GM12801 (cell line): ENCODE data around the gene CLIC3.

ENCODE experiments used
- TF ChIP-seq, protein P1 (sequence below): IDR thresholded peaks from one replicate; pipeline ENCODE4 v1.5.1; 2011; ENCODE audit warnings: control low read depth; ENCODE audit not compliant: insufficient read length; ENCODE audit errors: extremely low read depth

CLIC3 gene

GRCh38 chr9:136957461-136957860 is 38.9 kb downstream of the CLIC3 start:
- TF ChIP-seq, protein P1, sequence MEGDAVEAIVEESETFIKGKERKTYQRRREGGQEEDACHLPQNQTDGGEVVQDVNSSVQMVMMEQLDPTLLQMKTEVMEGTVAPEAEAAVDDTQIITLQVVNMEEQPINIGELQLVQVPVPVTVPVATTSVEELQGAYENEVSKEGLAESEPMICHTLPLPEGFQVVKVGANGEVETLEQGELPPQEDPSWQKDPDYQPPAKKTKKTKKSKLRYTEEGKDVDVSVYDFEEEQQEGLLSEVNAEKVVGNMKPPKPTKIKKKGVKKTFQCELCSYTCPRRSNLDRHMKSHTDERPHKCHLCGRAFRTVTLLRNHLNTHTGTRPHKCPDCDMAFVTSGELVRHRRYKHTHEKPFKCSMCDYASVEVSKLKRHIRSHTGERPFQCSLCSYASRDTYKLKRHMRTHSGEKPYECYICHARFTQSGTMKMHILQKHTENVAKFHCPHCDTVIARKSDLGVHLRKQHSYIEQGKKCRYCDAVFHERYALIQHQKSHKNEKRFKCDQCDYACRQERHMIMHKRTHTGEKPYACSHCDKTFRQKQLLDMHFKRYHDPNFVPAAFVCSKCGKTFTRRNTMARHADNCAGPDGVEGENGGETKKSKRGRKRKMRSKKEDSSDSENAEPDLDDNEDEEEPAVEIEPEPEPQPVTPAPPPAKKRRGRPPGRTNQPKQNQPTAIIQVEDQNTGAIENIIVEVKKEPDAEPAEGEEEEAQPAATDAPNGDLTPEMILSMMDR = no peak

DNA sequence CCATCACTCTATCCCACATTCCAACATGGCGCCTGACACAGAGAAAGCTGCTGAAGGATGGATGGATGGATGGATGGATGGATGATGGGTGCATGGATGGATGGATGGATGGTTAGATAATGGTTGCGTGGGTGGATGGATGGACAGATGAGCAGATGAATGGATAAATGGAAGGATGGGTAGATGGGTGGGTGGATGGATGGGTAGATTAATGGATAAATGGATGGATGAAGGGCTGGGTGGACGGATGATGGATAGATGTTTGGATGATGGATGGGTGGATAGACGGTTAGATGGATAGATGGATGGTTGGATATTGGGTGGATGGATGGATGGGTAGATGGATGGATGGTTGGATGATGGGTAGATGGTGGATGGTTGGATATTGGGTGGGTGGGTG is 39.8 kb downstream of the CLIC3 start:
- TF ChIP-seq, protein P1 = no peak

GRCh38 chr9:136955943-136956335 is 40.4 kb downstream of the CLIC3 start:
- TF ChIP-seq, protein P1 = no peak

GRCh38 chr9:136955202-136955942 is 41.0 kb downstream of the CLIC3 start:
- TF ChIP-seq, protein P1 = no peak

DNA sequence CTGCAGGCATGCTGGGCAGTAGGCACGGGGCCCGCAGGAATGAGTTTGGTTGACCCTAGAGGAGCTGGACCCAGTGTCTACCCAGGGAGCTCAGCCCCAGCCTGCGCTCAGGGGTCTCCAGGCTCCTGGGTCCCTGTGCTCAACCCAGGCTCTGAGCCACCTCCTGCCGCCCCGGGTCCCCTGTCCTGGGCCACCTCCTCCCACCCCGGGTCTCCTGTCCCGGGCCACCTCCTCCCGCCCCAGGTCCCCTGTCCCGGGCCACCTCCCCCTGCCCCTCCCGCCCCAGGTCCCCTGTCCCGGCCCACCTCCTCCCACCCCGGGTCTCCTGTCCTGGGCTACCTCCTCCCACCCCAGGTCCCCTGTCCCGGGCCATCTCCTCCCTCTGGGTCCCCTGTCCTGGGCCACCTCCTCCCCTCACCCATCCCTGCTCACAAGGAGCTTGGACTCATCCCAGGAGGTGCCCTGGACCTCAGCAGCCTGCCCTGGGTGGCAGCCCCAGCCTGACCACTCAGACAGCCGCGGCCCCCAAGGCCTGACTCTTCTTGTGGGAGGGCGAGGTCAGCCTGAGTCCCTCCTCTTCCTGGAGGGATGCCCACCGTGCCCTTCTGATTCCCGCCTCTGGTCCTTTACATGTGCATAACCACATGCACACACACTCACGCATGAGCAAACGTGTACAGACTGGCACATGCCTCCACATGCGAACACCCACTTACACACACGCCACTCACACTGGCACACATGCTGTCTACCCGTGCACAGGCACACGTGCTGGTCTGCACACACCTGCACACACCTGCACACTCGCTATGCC is 41.9 kb downstream of the CLIC3 start:
- TF ChIP-seq, protein P1 = no peak

GRCh38 chr9:136953771-136954269 is 42.5 kb downstream of the CLIC3 start:
- TF ChIP-seq, protein P1 = no peak
